Activated gamma-delta T cell treated with anti-CD3 and anti-CD28 coated beads, Interleukin-2, amount 50 U/mL, for 16 hours (primary cell): ENCODE data around the gene EIF4E.
A peak's percentile ranks its signal among the peaks of the same experiment; 100 is the strongest.
"Not testable (repeated sequence)": the region's sequence is repeated elsewhere in the genome, so short reads cannot be mapped to it uniquely, and the experiment has no call there.

Experiments used
- DNase-seq: peaks from one replicate; pipeline ENCODE4 v3.0.0-alpha.2; 2020; ENCODE audit warnings: low read depth

The EIF4E gene

GRCh38 chr4:98928505-98929340 is at the start of gene EIF4E:
Gene EIF4E, minus strand, starts transcription at chr4:98929133. Its CDS starts 21 bp downstream, at chr4:98929112.
- peak; percentile 94 for DNase-seq

GRCh38 chr4:98977557-98977956 is 48.6 kb upstream of the EIF4E start:
- DNase-seq = no peak

GRCh38 chr4:98976716-98977115 is 47.8 kb upstream of the EIF4E start:
- no peak for DNase-seq

- DNase-seq = no peak
Measured at GRCh38 chr4:98969878-98970785, 41.2 kb upstream of the EIF4E start.

GRCh38 chr4:98967786-98968329 is 38.9 kb upstream of the EIF4E start:
- no peak for DNase-seq

- DNase-seq = no peak
Measured at GRCh38 chr4:98966926-98967325, 38.0 kb upstream of the EIF4E start.

- DNase-seq = no peak
Measured at GRCh38 chr4:98963538-98964433, 34.9 kb upstream of the EIF4E start.

- no peak for DNase-seq
Measured at GRCh38 chr4:98961770-98962169, 32.8 kb upstream of the EIF4E start.

- DNase-seq = no peak
Measured at GRCh38 chr4:98959411-98959810, 30.5 kb upstream of the EIF4E start.

- no peak for DNase-seq
Measured at GRCh38 chr4:98958065-98958464, 29.1 kb upstream of the EIF4E start.

GRCh38 chr4:98955229-98955628 is 26.3 kb upstream of the EIF4E start:
- no peak for DNase-seq

- DNase-seq = no peak
Measured at GRCh38 chr4:98951710-98952109, 22.8 kb upstream of the EIF4E start.

GRCh38 chr4:98950925-98951324 is 22.0 kb upstream of the EIF4E start:
- no peak for DNase-seq

GRCh38 chr4:98946359-98946758 is 17.4 kb upstream of the EIF4E start:
- DNase-seq = no peak

- no peak for DNase-seq
Measured at GRCh38 chr4:98945297-98945850, 16.4 kb upstream of the EIF4E start.

- no peak for DNase-seq
Measured at GRCh38 chr4:98939892-98940298, 11.0 kb upstream of the EIF4E start.

GRCh38 chr4:98939438-98939837 is 10.5 kb upstream of the EIF4E start:
- DNase-seq = no peak

- DNase-seq = no peak
Measured at GRCh38 chr4:98937986-98938720, 9.2 kb upstream of the EIF4E start.

GRCh38 chr4:98935633-98936032 is 6.7 kb upstream of the EIF4E start:
- DNase-seq = no peak

- not testable (repeated sequence) for DNase-seq
Measured at GRCh38 chr4:98934851-98935250, 5.9 kb upstream of the EIF4E start.

- no peak for DNase-seq
Measured at GRCh38 chr4:98932539-98932938, 3.6 kb upstream of the EIF4E start.
